ENCODE data around the gene ELN. TPM values are rescaled to one million over a fixed set of nuclear protein-coding genes. Genes with fewer than 3 reads are reported as not detected.

The ELN gene
- total RNA-seq, 3 donors from 2014 or later = 25.9 to 134 (median 31.8) TPM

GRCh38 chr7:73995330-73995729 lies 32.6 kb upstream of the ELN start:
- intact Hi-C loops (cut with DNase I; ENCODE audit: low total_unique reads) = no loop called here
- no peaks in the 10 kb centered on the region for H3K4me1 ChIP-seq
- no peak for DNase-seq (ENCODE audit: low spot score in 2 of 2)
- no peak for TF ChIP-seq POLR2AphosphoS5 (IDR thresholded peaks at IDR 0.05)
- TF ChIP-seq CTCF (IDR thresholded peaks at IDR 0.05) = no peak
- no peaks in the 10 kb centered on the region for H3K36me3 ChIP-seq
- H3K27me3 ChIP-seq = no peaks in the 10 kb centered on the region
- H3K9me3 ChIP-seq = peaks cover 0 to 9% of the 10 kb centered on the region in 2 donors
- no peak overlapping the region for H3K4me3 ChIP-seq
- H3K27ac ChIP-seq = no peak overlapping the region

- no peak for TF ChIP-seq CTCF (IDR thresholded peaks at IDR 0.05)
- no peak for TF ChIP-seq POLR2AphosphoS5 (IDR thresholded peaks at IDR 0.05)
- TF ChIP-seq POLR2A (IDR thresholded peaks at IDR 0.05) = no peak
- Histone ChIP-seq H3K36me3 (no peaks in the 10 kb centered on the region), H3K9me3 (peaks cover 0 to 9% of the 10 kb centered on the region in 2 donors), H3K27ac (no peak overlapping the region), H3K4me1 (no peaks in the 10 kb centered on the region), H3K4me3 (no peak overlapping the region), H3K27me3 (no peaks in the 10 kb centered on the region)
- intact Hi-C loops (cut with DNase I; ENCODE audit: low total_unique reads) = no loop called here
- no peak for DNase-seq (ENCODE audit: low spot score in 2 of 2)
Measured at GRCh38 chr7:73995821-73996511, 32.0 kb upstream of the ELN start.

- Histone ChIP-seq H3K9me3 (peaks cover 0 to 9% of the 10 kb centered on the region in 2 donors), H3K27me3 (no peaks in the 10 kb centered on the region), H3K36me3 (no peaks in the 10 kb centered on the region), H3K4me3 (no peak overlapping the region), H3K27ac (no peak overlapping the region), H3K4me1 (no peaks in the 10 kb centered on the region)
- TF ChIP-seq POLR2A (IDR thresholded peaks at IDR 0.05) (no peak), POLR2AphosphoS5 (IDR thresholded peaks at IDR 0.05) (no peak), CTCF (IDR thresholded peaks at IDR 0.05) (no peak)
- intact Hi-C loops (cut with DNase I; ENCODE audit: low total_unique reads) = no loop called here
- DNase-seq (ENCODE audit: low spot score in 2 of 2) = no peak
Measured at GRCh38 chr7:73997056-73997455, 30.9 kb upstream of the ELN start.

DNA sequence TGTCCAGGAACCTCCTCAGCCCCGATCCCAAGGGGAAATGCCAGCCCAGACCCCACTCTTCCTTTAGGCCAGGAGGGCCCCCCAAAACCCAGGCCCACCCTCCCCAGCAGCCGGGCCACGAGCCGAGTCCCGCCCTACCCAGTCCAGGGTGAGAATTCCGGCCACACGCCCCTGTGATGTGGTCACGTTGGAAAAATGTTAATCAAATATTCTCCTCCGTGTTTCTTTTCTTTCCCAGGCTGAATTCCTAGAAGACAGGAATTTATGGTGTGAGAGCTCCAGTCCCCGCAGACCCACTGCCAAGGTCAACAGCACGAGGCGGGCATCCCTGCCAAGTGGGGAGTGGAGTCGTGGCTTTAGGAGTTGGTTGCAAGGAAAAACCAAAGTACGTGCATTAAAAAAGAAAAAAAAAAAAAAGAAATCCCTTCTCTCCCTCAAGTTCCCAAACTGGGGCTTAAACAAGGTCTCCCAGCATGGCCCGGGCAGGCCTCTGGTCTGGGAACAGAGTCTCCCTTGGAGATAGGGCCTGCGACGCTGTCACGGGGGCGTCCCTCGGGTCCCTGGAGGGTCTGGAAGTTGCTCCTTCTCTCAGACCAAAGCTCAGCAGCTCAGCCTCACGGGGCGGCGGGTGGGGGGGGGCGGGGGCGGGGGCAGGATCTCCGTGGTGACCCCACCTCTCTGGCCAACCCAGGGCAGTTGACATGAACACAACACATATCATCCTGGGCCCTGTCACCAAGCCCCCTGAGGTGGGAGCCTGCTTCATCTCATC lies 28.1 kb upstream of the ELN start:
- DNase-seq (ENCODE audit: low spot score in 2 of 2) = peak in 1 of 2 donors; percentile 70
- Histone ChIP-seq H3K9me3 (peaks cover 0 to 2% of the 10 kb centered on the region in 2 donors), H3K27me3 (no peaks in the 10 kb centered on the region), H3K27ac (peak overlapping the region; percentile 33 to 42), H3K4me3 (peak overlapping the region in 1 of 3 donors; percentile 7), H3K36me3 (no peaks in the 10 kb centered on the region), H3K4me1 (no peaks in the 10 kb centered on the region)
- intact Hi-C loops (cut with DNase I; ENCODE audit: low total_unique reads) = no loop called here
- TF ChIP-seq CTCF (IDR thresholded peaks at IDR 0.05) (no peak), POLR2A (IDR thresholded peaks at IDR 0.05) (no peak), POLR2AphosphoS5 (IDR thresholded peaks at IDR 0.05) (peak in 2 of 3 donors; percentile 46 to 72)
